Astrocyte of the spinal cord (primary cell): ENCODE data around the gene RGS6.
"Not testable (repeated sequence)": the region's sequence is repeated elsewhere in the genome, so short reads cannot be mapped to it uniquely, and the experiment has no call there.

Experiments used
- DNase-seq: peaks from one replicate; pipeline ENCODE4 v3.0.0; 2011; ENCODE audit warnings: low read depth, low spot score
- H3K4me3 ChIP-seq: 2 replicates; pipeline ENCODE4 v1.5.1; 2011; ENCODE audit warnings: low read depth, mild to moderate bottlenecking, low read length, moderate library complexity
- CTCF ChIP-seq: IDR thresholded peaks from 2 replicates; pipeline ENCODE4 v1.5.1; 2012; ENCODE audit warnings: low read depth, mild to moderate bottlenecking, low read length, inconsistent platforms
- in situ Hi-C: cut with HindIII; loops from 2 replicates; pipeline ENCODE4 v1.10.0; 2017; ENCODE audit warnings: low sequenced_read_pairs

Gene RGS6

GRCh38 chr14:71932229-71932981 is at the start of gene RGS6:
Gene RGS6, plus strand, starts transcription at chr14:71932429.
- in situ Hi-C loops, result no loop called here
- H3K4me3 ChIP-seq, result no peak within 1 kb of the TSS
- DNase-seq, result no peak
- peak; percentile 1 for TF ChIP-seq CTCF

GRCh38 chr14:71883094-71883493 is 49.1 kb upstream of the RGS6 start:
- in situ Hi-C loops, result no loop called here
- DNase-seq, result no peak
- no peak overlapping the region for H3K4me3 ChIP-seq
- TF ChIP-seq CTCF, result no peak

- no peak for DNase-seq
- H3K4me3 ChIP-seq, result no peak overlapping the region
- in situ Hi-C loops, result no loop called here
- TF ChIP-seq CTCF, result no peak
These were observed 46.9 kb upstream of the RGS6 start for GRCh38 chr14:71885301-71885700.

- H3K4me3 ChIP-seq, in situ Hi-C loops, DNase-seq: not testable (repeated sequence)
These were observed 44.4 kb upstream of the RGS6 start for GRCh38 chr14:71887802-71888201.

GRCh38 chr14:71890541-71890940 is 41.7 kb upstream of the RGS6 start:
- in situ Hi-C loops, result no loop called here
- no peak for TF ChIP-seq CTCF

GRCh38 chr14:71891185-71891584 is 41.0 kb upstream of the RGS6 start:
- no peak for TF ChIP-seq CTCF
- H3K4me3 ChIP-seq, result no peak overlapping the region

More at GRCh38 chr14:71890541-71890940, 41.7 kb upstream of the RGS6 start:
- no peak overlapping the region for H3K4me3 ChIP-seq
- no peak for DNase-seq

GRCh38 chr14:71891970-71892369 is 40.3 kb upstream of the RGS6 start:
- in situ Hi-C loops, result no loop called here
- TF ChIP-seq CTCF, result no peak
- no peak overlapping the region for H3K4me3 ChIP-seq
- DNase-seq, result no peak

More at GRCh38 chr14:71891185-71891584, 41.0 kb upstream of the RGS6 start:
- no peak for DNase-seq
- in situ Hi-C loops, result no loop called here
